ENCODE results near the gene CEP76.

DNA sequence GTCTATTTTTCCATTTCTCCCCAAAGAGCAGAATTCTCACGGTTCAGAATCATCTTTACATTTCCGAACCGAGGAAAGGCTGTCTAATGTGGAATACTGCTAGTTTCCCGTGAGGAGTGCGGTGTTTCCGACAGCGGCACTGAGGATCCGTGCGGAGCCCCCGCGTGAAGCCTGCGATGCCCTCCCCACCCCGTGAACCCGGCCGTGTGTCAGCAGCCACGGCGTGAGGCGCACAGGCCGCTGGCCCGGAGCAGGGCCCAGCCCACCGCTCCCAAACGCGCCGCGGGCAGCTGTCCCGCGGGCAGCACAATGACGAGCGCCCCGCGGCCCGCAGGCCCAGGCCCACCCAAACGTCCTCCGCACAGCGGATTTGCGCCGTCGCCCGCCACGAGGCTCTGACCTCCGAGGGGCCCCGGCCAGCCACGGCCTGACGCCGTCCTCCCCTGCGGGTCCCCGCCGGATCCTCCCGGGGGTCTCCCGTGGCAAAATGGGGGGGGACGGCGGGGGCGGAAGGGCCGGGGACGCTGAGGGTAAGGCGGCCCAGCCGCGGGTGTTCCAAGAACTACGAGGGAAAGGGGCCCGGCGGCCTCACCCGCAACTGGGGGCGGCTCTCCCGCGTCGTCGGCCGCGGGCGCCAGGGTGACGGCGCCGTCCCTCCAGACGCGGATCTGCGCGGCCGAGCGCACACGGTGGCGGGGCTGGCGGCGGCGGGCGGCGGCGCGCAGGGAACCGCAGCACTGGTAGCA lies 45.4 kb downstream of the CEP76 start:
- no peak for TF ChIP-seq POLR2A (IDR thresholded peaks at IDR 0.05; ENCODE audit: borderline replicate concordance, extremely low read depth, insufficient read depth, insufficient read length)
- TF ChIP-seq RAD21 (IDR thresholded peaks at IDR 0.05; ENCODE audit: low read depth), result no peak
- TF ChIP-seq EZH2phosphoT487 (IDR thresholded peaks at IDR 0.05; ENCODE audit: borderline replicate concordance), result no peak
- TF ChIP-seq, protein P1, sequence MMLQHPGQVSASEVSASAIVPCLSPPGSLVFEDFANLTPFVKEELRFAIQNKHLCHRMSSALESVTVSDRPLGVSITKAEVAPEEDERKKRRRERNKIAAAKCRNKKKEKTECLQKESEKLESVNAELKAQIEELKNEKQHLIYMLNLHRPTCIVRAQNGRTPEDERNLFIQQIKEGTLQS (IDR thresholded peaks at IDR 0.05), result no peak
- TF ChIP-seq, protein P2, sequence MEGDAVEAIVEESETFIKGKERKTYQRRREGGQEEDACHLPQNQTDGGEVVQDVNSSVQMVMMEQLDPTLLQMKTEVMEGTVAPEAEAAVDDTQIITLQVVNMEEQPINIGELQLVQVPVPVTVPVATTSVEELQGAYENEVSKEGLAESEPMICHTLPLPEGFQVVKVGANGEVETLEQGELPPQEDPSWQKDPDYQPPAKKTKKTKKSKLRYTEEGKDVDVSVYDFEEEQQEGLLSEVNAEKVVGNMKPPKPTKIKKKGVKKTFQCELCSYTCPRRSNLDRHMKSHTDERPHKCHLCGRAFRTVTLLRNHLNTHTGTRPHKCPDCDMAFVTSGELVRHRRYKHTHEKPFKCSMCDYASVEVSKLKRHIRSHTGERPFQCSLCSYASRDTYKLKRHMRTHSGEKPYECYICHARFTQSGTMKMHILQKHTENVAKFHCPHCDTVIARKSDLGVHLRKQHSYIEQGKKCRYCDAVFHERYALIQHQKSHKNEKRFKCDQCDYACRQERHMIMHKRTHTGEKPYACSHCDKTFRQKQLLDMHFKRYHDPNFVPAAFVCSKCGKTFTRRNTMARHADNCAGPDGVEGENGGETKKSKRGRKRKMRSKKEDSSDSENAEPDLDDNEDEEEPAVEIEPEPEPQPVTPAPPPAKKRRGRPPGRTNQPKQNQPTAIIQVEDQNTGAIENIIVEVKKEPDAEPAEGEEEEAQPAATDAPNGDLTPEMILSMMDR (IDR thresholded peaks at IDR 0.05 in 2 of 3, conservative IDR thresholded peaks at IDR 0.05 in 1 of 3; ENCODE audit: borderline replicate concordance in 1 of 3, insufficient read depth in 1 of 3, low read depth in 2 of 3, low read length in 2 of 3), result no peak
- TF ChIP-seq SP1 (IDR thresholded peaks at IDR 0.05; ENCODE audit: low read depth), result no peak
- no peak for TF ChIP-seq EZH2 (IDR thresholded peaks at IDR 0.05)
- no peak for TF ChIP-seq POLR2AphosphoS5 (IDR thresholded peaks at IDR 0.05; ENCODE audit: low read depth, low read length)
- TF ChIP-seq SRF (IDR thresholded peaks at IDR 0.05; ENCODE audit: low read depth), result no peak
- TF ChIP-seq TCF7L2 (IDR thresholded peaks at IDR 0.05; ENCODE audit: borderline replicate concordance, extremely low read depth, insufficient read depth, insufficient read length), result no peak
